K562 (cell line): ENCODE data around the gene EYA4. TPM values are rescaled to one million over a fixed set of nuclear protein-coding genes. Genes with fewer than 3 reads are reported as not detected.

Experiments
- ATAC-seq: fragments of 200-7000 bp; cut with Tn5 transposase; 3 replicates; pipeline ENCODE4 v1.9.1; 2020; ENCODE audit warnings: moderate library complexity
- BruUV-seq: library from RNA; stranded (reverse); fragments of 400-500 nt; replicated peaks from 2 replicates; lab custom pipeline; 2021; lab: Mats Ljungman, UMichigan
- CTCF ChIA-PET: fragments of 300-600 bp; formaldehyde crosslinking; extraction: SDS; loops from one replicate; lab custom pipeline; 2021; ENCODE audit warnings: low intra/inter-chr PET ratio; lab: Yijun Ruan, JAX
- POLR2A ChIA-PET: fragments of 300-600, 350-650 bp; sonication (Branson Sonifier 250); formaldehyde crosslinking; extraction: SDS; loops from one replicate; lab custom pipeline; 2021; ENCODE audit warnings: antibody characterized with exemption, inconsistent platforms; lab: Yijun Ruan, JAX
- DNase-seq, 4 experiments: peaks; one replicate each; pipeline versions ENCODE4 v3.0.0 to v3.0.0-alpha.2; 2011 to 2018; ENCODE audit warnings: low spot score in 3 of 4, mixed read lengths in 3 of 4; ENCODE audit errors: extremely low read depth in 1 of 4
- FAIRE-seq: peaks from 2 replicates; lab custom pipeline; 2011; peaks lifted over from hg19 to GRCh38; lab: Jason Lieb, UNC
- H2AFZ ChIP-seq: 2 replicates; pipeline ENCODE4 v1.6.0; 2011; ENCODE audit warnings: low read depth, low read length, control low read depth, inconsistent platforms
- H3K27ac ChIP-seq: fragments of 200-600 bp; 3 replicates; pipeline ENCODE4 v1.8.0; 2011; ENCODE audit warnings: low read depth, mild to moderate bottlenecking, control low read depth, inconsistent platforms, low read length, moderate library complexity, mixed read lengths; ENCODE audit errors: extremely low read depth
- H3K27me3 ChIP-seq, 2 experiments: fragments of 300-600 bp in 1 of 2; 2 replicates in 1 of 2; 3 replicates in 1 of 2; pipeline versions ENCODE4 v1.6.0 to v1.8.0; 2011; ENCODE audit warnings: inconsistent platforms in 2 of 2, low read length in 2 of 2, mild to moderate bottlenecking in 1 of 2, mixed read lengths in 1 of 2, moderate library complexity in 1 of 2; ENCODE audit not compliant: control insufficient read depth in 2 of 2, insufficient read depth in 2 of 2
- H3K36me3 ChIP-seq: fragments of 300-600 bp; 3 replicates; pipeline ENCODE4 v1.8.0; 2011; ENCODE audit warnings: mild to moderate bottlenecking, low read length, inconsistent platforms; ENCODE audit not compliant: control insufficient read depth, insufficient read depth
- H3K4me1 ChIP-seq, 2 experiments: fragments of 200-600 bp in 1 of 2; replicated peaks in 1 of 2; 2 replicates in 1 of 2; 3 replicates in 1 of 2; pipeline versions ENCODE4 v1.5.1 to v1.8.0; 2011; ENCODE audit warnings: inconsistent platforms in 2 of 2, low read length in 2 of 2, mild to moderate bottlenecking in 1 of 2, mixed read lengths in 1 of 2, moderate library complexity in 1 of 2; ENCODE audit not compliant: control insufficient read depth in 2 of 2, insufficient read depth in 2 of 2
- H3K4me2 ChIP-seq: 2 replicates; pipeline ENCODE4 v1.6.1; 2011; ENCODE audit warnings: low read length, control low read depth, inconsistent platforms, mixed read lengths; ENCODE audit not compliant: insufficient read depth
- H3K4me3 ChIP-seq: fragments of 200-600 bp; sonication (generic), shearing (Covaris generic); 2 replicates; pipeline ENCODE4 v1.5.1; 2016; ENCODE audit warnings: control low read depth, inconsistent platforms
- H3K79me2 ChIP-seq: fragments of 200-600 bp; 3 replicates; pipeline ENCODE4 v1.8.0; 2011; ENCODE audit warnings: low read length, inconsistent platforms; ENCODE audit not compliant: control insufficient read depth, insufficient read depth
- H3K9ac ChIP-seq, 2 experiments: 2 replicates each; pipeline versions ENCODE4 v1.6.0 to v1.6.1; 2011; ENCODE audit warnings: low read depth in 2 of 2, low read length in 2 of 2, control low read depth in 1 of 2, inconsistent platforms in 1 of 2, mild to moderate bottlenecking in 1 of 2, mixed read lengths in 1 of 2; ENCODE audit not compliant: insufficient read depth in 1 of 2
- H3K9me1 ChIP-seq: one replicate; pipeline ENCODE4 v1.6.0; 2011; ENCODE audit warnings: inconsistent platforms, mild to moderate bottlenecking, low read length, moderate library complexity; ENCODE audit not compliant: control insufficient read depth, insufficient read depth
- H3K9me3 ChIP-seq: replicated peaks from 2 replicates; pipeline ENCODE4 v1.5.1; 2011; ENCODE audit warnings: low read depth, low read length, inconsistent platforms; ENCODE audit not compliant: control insufficient read depth, insufficient read depth
- H4K20me1 ChIP-seq: replicated peaks from 2 replicates; pipeline ENCODE4 v1.6.1; 2011; ENCODE audit warnings: low read length, inconsistent platforms, mixed read lengths; ENCODE audit not compliant: control insufficient read depth, insufficient read depth
- BRD4 ChIP-seq: fragments of 200-600 bp; sonication (generic); IDR thresholded peaks from 2 replicates; pipeline ENCODE4 v1.6.1; 2017; ENCODE audit warnings: inconsistent platforms
- FOS ChIP-seq: IDR thresholded peaks from 3 replicates; pipeline ENCODE4 v1.6.1; 2011; ENCODE audit not compliant: insufficient read length; ENCODE audit errors: extremely low read depth
- GATA2 ChIP-seq: sonication (generic); formaldehyde crosslinking; IDR thresholded peaks from 2 replicates; pipeline ENCODE4 v1.4.0; 2020; ENCODE audit warnings: mild to moderate bottlenecking, missing genetic modification reagents
- HEY1 ChIP-seq: fragments of 250-450 bp; sonication (Bioruptor Pico); IDR thresholded peaks from 2 replicates; pipeline ENCODE4 v1.5.0; 2020; ENCODE audit warnings: mild to moderate bottlenecking, moderate library complexity, borderline replicate concordance
- KAT8 ChIP-seq: fragments of 450-650 bp; IDR thresholded peaks from 2 replicates; pipeline ENCODE4 v1.6.1; 2016; ENCODE audit warnings: low read depth, mild to moderate bottlenecking
- MAFF ChIP-seq: IDR thresholded peaks from 2 replicates; pipeline ENCODE4 v1.6.1; 2012; ENCODE audit warnings: low read length, improper control_type of control experiment
- MTA1 ChIP-seq: fragments of 450-650 bp; IDR thresholded peaks from 2 replicates; pipeline ENCODE4 v1.6.1; 2017; ENCODE audit warnings: borderline replicate concordance
- NBN ChIP-seq: fragments of 450-650 bp; IDR thresholded peaks from 2 replicates; pipeline ENCODE4 v1.6.1; 2016; ENCODE audit warnings: low read depth, mild to moderate bottlenecking
- RBM25 ChIP-seq: fragments of 200-400 bp; formaldehyde crosslinking; IDR thresholded peaks from 2 replicates; pipeline ENCODE4 v1.6.1; 2018; ENCODE audit warnings: low read length, low read depth, moderate library complexity; ENCODE audit not compliant: severe bottlenecking
- SIN3B ChIP-seq: fragments of 450-650 bp; IDR thresholded peaks from 2 replicates; pipeline ENCODE4 v1.6.1; 2017; ENCODE audit warnings: low read depth, mild to moderate bottlenecking, moderate library complexity
- SREBF2 ChIP-seq: sonication (generic); formaldehyde crosslinking; IDR thresholded peaks from 2 replicates; pipeline ENCODE4 v1.4.0; 2020; ENCODE audit warnings: mild to moderate bottlenecking, missing genetic modification reagents
- SRSF3 ChIP-seq: fragments of 200-400 bp; formaldehyde crosslinking; IDR thresholded peaks from 2 replicates; pipeline ENCODE4 v1.6.1; 2016; ENCODE audit warnings: mild to moderate bottlenecking, low read length, moderate library complexity; ENCODE audit not compliant: insufficient read depth
- TBL1XR1 ChIP-seq, 2 experiments: IDR thresholded peaks; 2 replicates each; pipeline ENCODE4 v1.6.1; 2012; ENCODE audit warnings: improper control_type of control experiment in 2 of 2, low read length in 2 of 2, mild to moderate bottlenecking in 1 of 2
- ZNF696 ChIP-seq: fragments of 250-450 bp; sonication (Bioruptor Pico); conservative IDR thresholded peaks from 2 replicates; pipeline ENCODE4 v1.4.0; 2020; ENCODE audit warnings: mild to moderate bottlenecking, moderate library complexity
- WGBS: fragments of 100-300 bp; shearing (Covaris generic); methylation state at CpG from one replicate; pipeline ENCODE4 v1.1.6; 2016; ENCODE audit warnings: low coverage, mixed read lengths; ENCODE audit not compliant: insufficient coverage; ENCODE audit errors: missing lambda C conversion rate; 5-methylcytosine and 5-hydroxymethylcytosine counted together
- in situ Hi-C: fragments of 300-500 bp; cut with MboI; formaldehyde crosslinking; loops from 4 replicates; pipeline ENCODE4 v1.15.0; 2018; ENCODE audit warnings: inconsistent platforms, mixed read lengths
- intact Hi-C: fragments of 100-400 bp; cut with micrococcal nuclease; formaldehyde crosslinking; loops from 2 replicates; pipeline ENCODE4 v1.14.2; 2022
- polyA plus RNA-seq, 8 experiments: library from polyadenylated mRNA; depleted of rRNA in 4 of 8; stranded (reverse) in 5 of 8; unstranded in 3 of 8; fragments of >200 nt; fragmentation: Nextera tagmentation in 2 of 8; fragmentation: Illumina TruSeq in 1 of 8; extraction: Ambion mirVana in 2 of 8; extraction: Trizol in 1 of 8; gene quantifications; 2 replicates each; pipeline versions ENCODE4 v1.2.1 to v1.2.3, GENCODE V29; 2011 to 2014; ENCODE audit warnings: inconsistent platforms in 1 of 8, missing spikeins in 1 of 8
- total RNA-seq, 7 experiments: library from RNA; depleted of rRNA in 6 of 7; stranded (reverse); fragments of >200 nt in 6 of 7; fragmentation: Illumina TruSeq in 2 of 7; extraction: Trizol in 2 of 7; gene quantifications; 2 replicates each; pipeline versions ENCODE4 v1.2.1 to v1.2.3, GENCODE V29; 2011 to 2021; ENCODE audit warnings: low replicate concordance in 1 of 7
- TF ChIP-seq, protein P1 (sequence below): fragments of 250-450 bp; sonication (Bioruptor Pico); IDR thresholded peaks from 2 replicates; pipeline ENCODE4 v1.4.0; 2020; ENCODE audit warnings: mild to moderate bottlenecking, moderate library complexity, borderline replicate concordance
- TF ChIP-seq, protein P2 (sequence below): sonication (generic); formaldehyde crosslinking; IDR thresholded peaks from 2 replicates; pipeline ENCODE4 v1.8.1; 2023; ENCODE audit warnings: mild to moderate bottlenecking, missing genetic modification reagents
- TF ChIP-seq, protein P3 (sequence below): fragments of 250-450 bp; sonication (Bioruptor Pico); IDR thresholded peaks from 2 replicates; pipeline ENCODE4 v1.8.0; 2021; ENCODE audit warnings: moderate library complexity, mild to moderate bottlenecking, inconsistent platforms

Gene EYA4
- total and polyA plus RNA-seq, 9 of the 15 experiments (the other 6 are each of a cell fraction or from before 2014, with no cell fraction given): 0.03 to 0.04 TPM; not detected in 7

DNA sequence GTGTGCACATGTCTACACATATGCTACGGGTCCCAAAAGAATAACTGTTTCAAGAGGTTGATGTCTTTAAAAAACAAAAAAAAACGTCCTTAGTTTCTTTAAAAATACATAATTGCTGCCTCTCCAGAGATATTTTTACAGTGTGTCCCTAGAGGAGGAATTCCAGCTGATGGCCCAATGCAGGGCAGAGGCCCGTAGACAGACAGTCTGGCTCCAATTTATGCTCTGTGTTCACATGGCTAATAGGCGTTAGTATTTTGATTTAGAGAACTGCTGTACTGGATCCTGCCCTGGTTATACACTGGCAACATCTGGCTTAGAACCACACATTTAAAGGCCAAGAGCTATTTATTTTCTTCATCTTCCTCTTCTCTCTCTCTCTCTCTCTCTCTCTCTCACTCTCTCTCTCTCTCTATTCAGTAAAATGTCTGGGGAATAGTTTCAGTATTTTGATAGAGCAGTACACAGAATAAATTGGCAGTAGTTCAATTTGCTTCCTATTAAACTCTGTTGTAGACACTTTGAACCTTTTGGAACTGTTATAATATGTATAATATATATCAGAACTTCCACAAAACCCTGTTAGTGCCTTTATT, 260.6 kb downstream of the EYA4 start:
- Histone ChIP-seq H3K4me2 (no peak overlapping the region), H4K20me1 (no peaks in the 10 kb centered on the region), H3K27me3 (no peaks in the 10 kb centered on the region), H3K9me3 (no peaks in the 10 kb centered on the region), H3K27ac (no peak overlapping the region), H3K36me3 (no peaks in the 10 kb centered on the region), H3K79me2 (no peaks in the 10 kb centered on the region), H3K9me1 (no peaks in the 10 kb centered on the region), H3K4me3 (no peak overlapping the region), H3K9ac (no peak overlapping the region), H2AFZ (no peak overlapping the region), H3K4me1 (no peaks in the 10 kb centered on the region)
- FAIRE-seq: no peak
- 0% methylated on average over 4 of the region's 4 CpGs for WGBS
- POLR2A ChIA-PET: no interaction called here
- DNase-seq: no peak
- intact Hi-C loops: no loop called here
- no TSS peak for BruUV-seq
- in situ Hi-C loops: no loop called here
- CTCF ChIA-PET: no interaction called here
- ATAC-seq: no peak
- no peak for TF ChIP-seq ZNF696 (CRISPR knock-in tag)
- no peak for TF ChIP-seq MAFF
- no peak for TF ChIP-seq BRD4
- no peak for TF ChIP-seq HEY1
- TF ChIP-seq SIN3B: no peak
- TF ChIP-seq KAT8: no peak
- TF ChIP-seq, protein P1, sequence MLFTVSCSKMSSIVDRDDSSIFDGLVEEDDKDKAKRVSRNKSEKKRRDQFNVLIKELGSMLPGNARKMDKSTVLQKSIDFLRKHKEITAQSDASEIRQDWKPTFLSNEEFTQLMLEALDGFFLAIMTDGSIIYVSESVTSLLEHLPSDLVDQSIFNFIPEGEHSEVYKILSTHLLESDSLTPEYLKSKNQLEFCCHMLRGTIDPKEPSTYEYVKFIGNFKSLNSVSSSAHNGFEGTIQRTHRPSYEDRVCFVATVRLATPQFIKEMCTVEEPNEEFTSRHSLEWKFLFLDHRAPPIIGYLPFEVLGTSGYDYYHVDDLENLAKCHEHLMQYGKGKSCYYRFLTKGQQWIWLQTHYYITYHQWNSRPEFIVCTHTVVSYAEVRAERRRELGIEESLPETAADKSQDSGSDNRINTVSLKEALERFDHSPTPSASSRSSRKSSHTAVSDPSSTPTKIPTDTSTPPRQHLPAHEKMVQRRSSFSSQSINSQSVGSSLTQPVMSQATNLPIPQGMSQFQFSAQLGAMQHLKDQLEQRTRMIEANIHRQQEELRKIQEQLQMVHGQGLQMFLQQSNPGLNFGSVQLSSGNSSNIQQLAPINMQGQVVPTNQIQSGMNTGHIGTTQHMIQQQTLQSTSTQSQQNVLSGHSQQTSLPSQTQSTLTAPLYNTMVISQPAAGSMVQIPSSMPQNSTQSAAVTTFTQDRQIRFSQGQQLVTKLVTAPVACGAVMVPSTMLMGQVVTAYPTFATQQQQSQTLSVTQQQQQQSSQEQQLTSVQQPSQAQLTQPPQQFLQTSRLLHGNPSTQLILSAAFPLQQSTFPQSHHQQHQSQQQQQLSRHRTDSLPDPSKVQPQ (CRISPR knock-in tag): no peak
- TF ChIP-seq SREBF2 (CRISPR knock-in tag): no peak
- no peak for TF ChIP-seq RBM25
- TF ChIP-seq NBN: no peak
- TF ChIP-seq, protein P2, sequence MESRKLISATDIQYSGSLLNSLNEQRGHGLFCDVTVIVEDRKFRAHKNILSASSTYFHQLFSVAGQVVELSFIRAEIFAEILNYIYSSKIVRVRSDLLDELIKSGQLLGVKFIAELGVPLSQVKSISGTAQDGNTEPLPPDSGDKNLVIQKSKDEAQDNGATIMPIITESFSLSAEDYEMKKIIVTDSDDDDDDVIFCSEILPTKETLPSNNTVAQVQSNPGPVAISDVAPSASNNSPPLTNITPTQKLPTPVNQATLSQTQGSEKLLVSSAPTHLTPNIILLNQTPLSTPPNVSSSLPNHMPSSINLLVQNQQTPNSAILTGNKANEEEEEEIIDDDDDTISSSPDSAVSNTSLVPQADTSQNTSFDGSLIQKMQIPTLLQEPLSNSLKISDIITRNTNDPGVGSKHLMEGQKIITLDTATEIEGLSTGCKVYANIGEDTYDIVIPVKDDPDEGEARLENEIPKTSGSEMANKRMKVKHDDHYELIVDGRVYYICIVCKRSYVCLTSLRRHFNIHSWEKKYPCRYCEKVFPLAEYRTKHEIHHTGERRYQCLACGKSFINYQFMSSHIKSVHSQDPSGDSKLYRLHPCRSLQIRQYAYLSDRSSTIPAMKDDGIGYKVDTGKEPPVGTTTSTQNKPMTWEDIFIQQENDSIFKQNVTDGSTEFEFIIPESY (CRISPR knock-in tag): no peak
- TF ChIP-seq, protein P3, sequence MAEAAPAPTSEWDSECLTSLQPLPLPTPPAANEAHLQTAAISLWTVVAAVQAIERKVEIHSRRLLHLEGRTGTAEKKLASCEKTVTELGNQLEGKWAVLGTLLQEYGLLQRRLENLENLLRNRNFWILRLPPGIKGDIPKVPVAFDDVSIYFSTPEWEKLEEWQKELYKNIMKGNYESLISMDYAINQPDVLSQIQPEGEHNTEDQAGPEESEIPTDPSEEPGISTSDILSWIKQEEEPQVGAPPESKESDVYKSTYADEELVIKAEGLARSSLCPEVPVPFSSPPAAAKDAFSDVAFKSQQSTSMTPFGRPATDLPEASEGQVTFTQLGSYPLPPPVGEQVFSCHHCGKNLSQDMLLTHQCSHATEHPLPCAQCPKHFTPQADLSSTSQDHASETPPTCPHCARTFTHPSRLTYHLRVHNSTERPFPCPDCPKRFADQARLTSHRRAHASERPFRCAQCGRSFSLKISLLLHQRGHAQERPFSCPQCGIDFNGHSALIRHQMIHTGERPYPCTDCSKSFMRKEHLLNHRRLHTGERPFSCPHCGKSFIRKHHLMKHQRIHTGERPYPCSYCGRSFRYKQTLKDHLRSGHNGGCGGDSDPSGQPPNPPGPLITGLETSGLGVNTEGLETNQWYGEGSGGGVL: no peak
- no peak for TF ChIP-seq SRSF3
- TF ChIP-seq TBL1XR1 (IDR thresholded peaks at IDR 0.05; ENCODE audit: low read length in 2 of 2): no peak
- no peak for TF ChIP-seq FOS
- TF ChIP-seq GATA2 (CRISPR knock-in tag): no peak
- TF ChIP-seq MTA1: no peak
